Measurements from ENCODE around the gene BLOC1S3. TPM values are rescaled to one million over a fixed set of nuclear protein-coding genes. Genes with fewer than 3 reads are reported as not detected.
"Not testable (repeated sequence)": the region's sequence is repeated elsewhere in the genome, so short reads cannot be mapped to it uniquely, and the experiment has no call there.

Gene BLOC1S3
- total RNA-seq, 1 experiment from 2014 or later: 13.3 TPM

DNA sequence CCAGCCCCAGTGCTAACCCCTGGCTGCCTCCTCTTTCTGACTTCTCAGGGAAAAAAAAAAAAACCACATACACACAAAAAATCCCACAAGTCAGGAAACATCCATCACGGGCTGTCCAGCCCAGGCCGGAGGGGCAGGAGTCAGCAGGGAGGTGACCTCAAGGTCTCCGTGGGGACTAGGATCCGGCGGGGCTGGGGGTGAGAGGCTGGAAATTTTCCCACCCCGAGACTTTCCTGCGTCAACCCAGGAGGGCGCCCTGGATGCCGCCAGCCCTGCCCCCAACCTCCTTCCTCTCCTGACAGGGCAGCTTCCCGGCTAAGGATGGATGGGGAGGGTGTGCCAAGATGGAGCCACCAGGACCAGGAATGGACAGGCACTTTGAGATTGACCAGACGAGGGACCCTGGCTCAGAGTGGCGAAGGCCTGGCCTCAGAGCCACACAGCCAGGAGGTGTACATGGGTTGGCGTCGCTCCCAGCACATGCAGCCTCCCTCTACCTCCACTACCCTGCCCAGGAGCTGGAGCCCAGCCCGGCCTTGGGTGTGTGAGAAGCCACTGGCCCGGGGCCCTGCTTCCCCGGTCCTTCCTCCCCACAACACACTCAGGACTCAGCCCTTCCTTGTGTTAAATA, 33.3 kb downstream of the BLOC1S3 start:
- DNase-seq (ENCODE audit: low read depth): no peak
- in situ Hi-C loops (cut with HindIII; ENCODE audit: low pct_unique_long_range_greater_than_20kb, low sequenced_read_pairs): no loop called here

DNA sequence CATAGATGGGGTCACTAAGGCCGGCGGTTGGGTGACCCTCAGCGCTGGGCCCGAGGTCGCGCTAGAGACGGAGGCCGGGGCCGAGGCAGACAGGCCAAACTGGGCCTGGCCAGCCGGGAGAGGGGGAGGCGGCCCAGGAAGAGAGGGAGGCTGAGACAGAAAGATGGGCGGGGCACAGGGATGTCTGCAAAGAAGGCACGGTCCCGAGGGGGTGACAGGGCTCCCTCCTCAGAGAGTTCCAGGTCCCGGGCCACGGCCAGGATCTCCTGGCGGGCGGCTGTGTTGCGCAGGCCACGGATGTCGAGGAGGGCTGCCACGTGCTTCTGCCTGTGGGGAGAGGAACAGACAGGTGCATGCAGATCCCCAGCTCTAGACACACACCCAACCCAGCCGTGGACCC, 34.4 kb downstream of the BLOC1S3 start:
- DNase-seq (ENCODE audit: low read depth): no peak
- in situ Hi-C loops (cut with HindIII; ENCODE audit: low pct_unique_long_range_greater_than_20kb, low sequenced_read_pairs): no loop called here

DNA sequence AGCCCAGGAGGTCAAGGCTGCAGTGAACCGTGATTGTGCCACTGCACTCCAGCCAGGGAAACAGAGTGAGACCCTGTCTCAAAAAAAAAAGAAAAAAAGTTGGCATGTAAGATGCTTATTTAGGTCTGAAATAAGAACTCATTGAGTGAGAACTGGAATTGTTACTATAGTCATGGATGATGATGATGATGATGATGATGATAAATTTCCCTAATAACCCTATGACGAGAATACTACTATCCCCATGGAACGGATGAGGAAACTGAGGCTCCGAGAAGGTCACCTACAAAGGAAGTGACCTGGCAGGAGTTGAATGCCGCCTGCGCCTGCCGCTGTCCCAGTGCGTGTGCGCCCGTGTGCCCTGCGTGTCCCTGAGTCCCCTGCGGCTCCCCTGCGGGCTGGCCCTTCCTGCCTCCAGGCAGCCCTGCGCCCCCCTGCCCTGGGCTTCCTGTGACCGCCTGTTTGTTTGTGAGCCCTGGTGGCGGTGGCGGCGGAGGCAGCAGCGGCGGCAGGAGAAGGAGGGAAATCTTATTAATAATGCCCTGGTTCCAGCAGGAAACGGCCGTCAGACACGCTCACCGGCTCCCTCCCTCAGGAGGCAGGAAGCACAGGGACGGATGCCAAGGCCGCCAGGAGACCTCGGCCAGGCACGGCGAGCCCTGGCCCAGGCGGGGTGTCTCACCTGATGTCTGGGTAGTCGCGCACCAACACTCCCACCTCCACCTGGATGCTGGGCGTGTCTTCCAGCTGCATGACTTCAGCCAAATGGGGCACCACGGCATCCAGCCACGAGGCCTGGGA, 37.0 kb downstream of the BLOC1S3 start:
- no peak for DNase-seq (ENCODE audit: low read depth)
- in situ Hi-C loops (cut with HindIII; ENCODE audit: low pct_unique_long_range_greater_than_20kb, low sequenced_read_pairs): no loop called here

GRCh38 chr19:45216667-45217066, 38.1 kb downstream of the BLOC1S3 start:
- in situ Hi-C loops (cut with HindIII; ENCODE audit: low pct_unique_long_range_greater_than_20kb, low sequenced_read_pairs): no loop called here
- no peak for DNase-seq (ENCODE audit: low read depth)

DNA sequence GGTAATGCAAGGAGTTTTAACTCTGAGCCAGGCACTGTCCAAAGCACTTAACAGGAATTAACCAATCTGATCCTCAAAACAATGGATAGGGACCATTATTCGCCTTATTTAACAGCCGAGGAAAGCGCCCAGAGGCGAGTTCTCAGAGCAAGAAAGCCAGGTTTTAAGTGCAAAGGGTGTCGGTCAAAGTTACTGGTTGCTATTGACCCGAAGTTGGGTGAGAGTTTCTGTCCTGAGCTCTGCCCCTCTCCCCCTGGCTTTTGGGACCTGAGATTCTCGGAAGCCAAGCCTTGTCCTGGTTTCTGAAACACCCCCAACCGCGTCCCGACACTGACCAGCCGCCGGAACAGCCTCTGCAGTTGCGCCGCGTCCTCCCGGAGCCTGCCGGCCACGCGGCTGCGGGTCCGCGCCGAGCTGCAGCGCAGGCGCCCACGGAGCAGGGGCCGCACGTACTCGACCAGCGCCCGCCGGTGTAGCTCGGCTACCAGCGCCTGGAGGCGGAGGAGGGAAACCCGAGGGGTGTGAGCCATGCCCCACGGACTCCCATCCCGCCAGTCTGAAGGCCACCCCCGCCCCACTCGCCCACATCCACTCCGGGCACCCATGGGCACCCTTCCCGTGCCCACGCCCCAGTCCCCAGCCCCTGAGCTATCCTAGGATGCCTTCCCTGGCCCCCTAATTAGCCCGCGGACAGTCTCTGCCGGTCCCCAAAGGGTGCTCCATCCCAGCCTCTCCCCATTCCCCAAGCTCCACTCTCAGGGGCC, 38.8 kb downstream of the BLOC1S3 start:
- DNase-seq (ENCODE audit: low read depth): no peak
- in situ Hi-C loops (cut with HindIII; ENCODE audit: low pct_unique_long_range_greater_than_20kb, low sequenced_read_pairs): no loop called here

DNA sequence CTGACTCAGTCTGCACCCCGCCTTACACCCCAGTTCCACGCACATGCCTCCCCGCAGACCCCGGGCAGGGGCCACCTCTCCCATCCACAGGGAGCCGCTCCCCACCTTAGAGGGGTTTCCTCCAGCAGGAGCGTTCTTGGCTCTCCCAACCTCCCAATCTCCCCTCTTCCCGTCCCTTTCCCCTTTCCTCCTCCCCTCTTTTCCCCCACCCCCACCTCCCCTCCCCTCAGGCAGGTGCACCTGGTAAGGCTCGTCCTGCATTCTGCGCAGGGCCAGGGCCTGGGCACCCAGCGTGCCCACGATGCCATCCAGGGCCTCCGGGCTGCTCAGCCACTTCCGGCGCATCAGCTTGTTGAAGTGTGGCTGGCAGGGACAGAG, 39.4 kb downstream of the BLOC1S3 start:
- DNase-seq (ENCODE audit: low read depth): no peak
- in situ Hi-C loops (cut with HindIII; ENCODE audit: low pct_unique_long_range_greater_than_20kb, low sequenced_read_pairs): no loop called here

- no peak for DNase-seq (ENCODE audit: low read depth)
- in situ Hi-C loops (cut with HindIII; ENCODE audit: low pct_unique_long_range_greater_than_20kb, low sequenced_read_pairs): no loop called here
Observed at GRCh38 chr19:45218426-45218825, 39.8 kb downstream of the BLOC1S3 start.

DNA sequence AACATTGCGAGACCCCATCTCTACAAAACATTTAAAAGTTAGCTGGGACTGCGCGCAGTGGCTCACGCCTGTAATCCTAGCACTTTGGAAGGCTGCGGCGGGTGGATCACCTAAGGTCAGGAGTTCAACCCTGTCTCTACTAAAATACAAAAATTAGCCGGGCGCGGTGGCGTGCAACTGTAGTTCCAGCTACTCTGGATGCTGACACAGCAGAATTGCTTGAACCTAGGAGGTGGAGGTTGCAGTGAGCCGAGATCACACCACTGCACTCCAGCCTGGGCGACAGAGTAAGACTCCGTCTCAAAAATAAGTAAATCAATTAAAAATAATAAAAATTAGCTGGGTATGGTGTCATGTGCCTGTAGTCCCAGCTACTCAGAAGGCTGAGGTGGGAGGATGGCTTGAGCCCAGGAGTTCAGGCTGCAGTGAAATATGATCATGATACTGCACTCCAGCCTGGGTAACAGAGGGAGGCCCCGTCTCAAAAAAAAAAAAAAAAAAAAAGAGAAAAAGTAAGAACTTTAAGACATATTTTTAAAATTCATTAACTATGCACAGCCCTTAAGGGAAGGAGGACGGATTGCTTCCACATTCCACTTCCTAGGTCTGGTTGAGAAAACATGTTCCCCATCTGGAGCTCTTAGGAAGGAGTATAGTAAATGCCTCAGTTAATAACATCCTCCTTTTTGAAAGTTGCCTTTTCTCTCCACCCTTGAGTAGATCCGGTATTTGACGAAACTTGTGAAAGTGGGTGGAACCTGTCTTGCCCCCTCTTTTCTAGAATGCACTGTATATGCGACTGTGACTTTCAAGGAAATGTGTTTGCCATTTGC, 40.5 kb downstream of the BLOC1S3 start:
- DNase-seq (ENCODE audit: low read depth): no peak
- in situ Hi-C loops (cut with HindIII; ENCODE audit: low pct_unique_long_range_greater_than_20kb, low sequenced_read_pairs): no loop called here

- in situ Hi-C loops (cut with HindIII; ENCODE audit: low pct_unique_long_range_greater_than_20kb, low sequenced_read_pairs): no loop called here
Observed at GRCh38 chr19:45222724-45223123, 44.1 kb downstream of the BLOC1S3 start.

DNA sequence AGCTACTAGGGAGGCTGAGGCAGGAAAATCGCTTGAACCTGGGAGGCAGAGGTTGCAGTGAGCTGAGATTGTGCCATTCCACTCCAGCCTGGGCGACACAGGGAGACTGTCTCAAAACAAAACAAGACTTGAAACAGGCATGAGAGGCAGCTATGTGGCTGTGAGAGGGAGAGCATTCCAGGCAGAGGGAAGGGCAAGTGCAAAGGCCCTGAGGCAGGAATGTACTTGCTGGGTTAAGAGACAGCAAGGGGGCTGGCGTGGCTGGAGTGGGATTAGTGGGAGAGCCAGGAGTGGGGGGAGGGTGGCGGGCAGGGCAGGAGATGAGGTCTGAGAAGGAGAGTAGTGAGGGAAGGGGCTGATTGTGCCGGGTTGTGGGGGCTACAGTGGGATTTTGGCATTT, 45.3 kb downstream of the BLOC1S3 start:
- in situ Hi-C loops (cut with HindIII; ENCODE audit: low pct_unique_long_range_greater_than_20kb, low sequenced_read_pairs): no loop called here
- DNase-seq (ENCODE audit: low read depth): no peak

More at GRCh38 chr19:45222724-45223123, 44.1 kb downstream of the BLOC1S3 start:
- no peak for DNase-seq (ENCODE audit: low read depth)

GRCh38 chr19:45224645-45225044, 46.1 kb downstream of the BLOC1S3 start:
- in situ Hi-C loops (cut with HindIII; ENCODE audit: low pct_unique_long_range_greater_than_20kb, low sequenced_read_pairs): no loop called here
- DNase-seq (ENCODE audit: low read depth): no peak

DNA sequence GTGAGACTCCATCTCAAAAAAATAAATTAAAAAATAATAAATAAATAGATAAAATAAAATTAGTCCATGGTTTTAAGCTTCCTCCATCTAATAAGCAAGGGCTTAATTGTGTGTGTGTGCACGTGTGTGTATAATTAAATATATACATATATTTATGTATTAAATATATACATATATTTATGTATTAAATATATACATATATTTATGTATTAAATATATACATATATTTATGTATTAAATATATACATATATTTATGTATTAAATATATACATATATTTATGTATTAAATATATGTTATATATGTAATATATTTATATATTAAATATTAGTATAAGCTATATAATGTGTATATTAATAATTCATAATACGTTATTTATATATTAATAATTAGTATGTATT, 50.5 kb downstream of the BLOC1S3 start:
- in situ Hi-C loops (cut with HindIII; ENCODE audit: low pct_unique_long_range_greater_than_20kb, low sequenced_read_pairs); DNase-seq (ENCODE audit: low read depth): not testable (repeated sequence)

Other genes starting within 250 kb of the BLOC1S3 start
- not detected in 2 replicates for gene APOC4, start 236.5 kb upstream of the BLOC1S3 start, total RNA-seq (2014; rRNA removed; shearing (Covaris generic); ENCODE audit: low replicate concordance)
- gene APOC2, start 232.7 kb upstream of the BLOC1S3 start, total RNA-seq (2014; rRNA removed; shearing (Covaris generic); ENCODE audit: low replicate concordance): not detected in 2 replicates
- 10.9 and 24.3 TPM in 2 replicates for gene CLPTM1, start 223.4 kb upstream of the BLOC1S3 start, total RNA-seq (2014; rRNA removed; shearing (Covaris generic); ENCODE audit: low replicate concordance)
- gene RELB, start 177.3 kb upstream of the BLOC1S3 start, total RNA-seq (2014; rRNA removed; shearing (Covaris generic); ENCODE audit: low replicate concordance): 24.8 and 41.4 TPM in 2 replicates
- 10.1 and 13.8 TPM in 2 replicates for gene CLASRP, start 139.7 kb upstream of the BLOC1S3 start, total RNA-seq (2014; rRNA removed; shearing (Covaris generic); ENCODE audit: low replicate concordance)
- not detected in 2 replicates for gene ZNF296, start 102.3 kb upstream of the BLOC1S3 start, total RNA-seq (2014; rRNA removed; shearing (Covaris generic); ENCODE audit: low replicate concordance)
- 79.7 and 108 TPM in 2 replicates for gene GEMIN7, start 99.5 kb upstream of the BLOC1S3 start, total RNA-seq (2014; rRNA removed; shearing (Covaris generic); ENCODE audit: low replicate concordance)
- gene PPP1R37, start 85.6 kb upstream of the BLOC1S3 start, total RNA-seq (2014; rRNA removed; shearing (Covaris generic); ENCODE audit: low replicate concordance): 95.2 and 106 TPM in 2 replicates
- gene NKPD1, start 17.8 kb upstream of the BLOC1S3 start, total RNA-seq (2014; rRNA removed; shearing (Covaris generic); ENCODE audit: low replicate concordance): not detected in 2 replicates
- 46.7 and 82.4 TPM in 2 replicates for gene TRAPPC6A, start 547 bp upstream of the BLOC1S3 start, total RNA-seq (2014; rRNA removed; shearing (Covaris generic); ENCODE audit: low replicate concordance)
- not detected in 2 replicates for gene EXOC3L2, start 66.6 kb downstream of the BLOC1S3 start, total RNA-seq (2014; rRNA removed; shearing (Covaris generic); ENCODE audit: low replicate concordance)
- 10.4 and 24.1 TPM in 2 replicates for gene MARK4, start 72.5 kb downstream of the BLOC1S3 start, total RNA-seq (2014; rRNA removed; shearing (Covaris generic); ENCODE audit: low replicate concordance)
- gene CKM, start 144.1 kb downstream of the BLOC1S3 start, total RNA-seq (2014; rRNA removed; shearing (Covaris generic); ENCODE audit: low replicate concordance): not detected in 2 replicates
- 12.2 and 33.5 TPM in 2 replicates for gene KLC3, start 162.0 kb downstream of the BLOC1S3 start, total RNA-seq (2014; rRNA removed; shearing (Covaris generic); ENCODE audit: low replicate concordance)
- gene ERCC2, start 191.8 kb downstream of the BLOC1S3 start, total RNA-seq (2014; rRNA removed; shearing (Covaris generic); ENCODE audit: low replicate concordance): 22.9 and 32.9 TPM in 2 replicates
- 10.1 and 30.6 TPM in 2 replicates for gene PPP1R13L, start 226.3 kb downstream of the BLOC1S3 start, total RNA-seq (2014; rRNA removed; shearing (Covaris generic); ENCODE audit: low replicate concordance)
- 32.3 and 33.2 TPM in 2 replicates for gene POLR1G, start 227.9 kb downstream of the BLOC1S3 start, total RNA-seq (2014; rRNA removed; shearing (Covaris generic); ENCODE audit: low replicate concordance)
- gene ERCC1, start 245.1 kb downstream of the BLOC1S3 start, total RNA-seq (2014; rRNA removed; shearing (Covaris generic); ENCODE audit: low replicate concordance): 120 and 165 TPM in 2 replicates